HG02763 (cell line): ENCODE measurements around the gene FNDC3B.
A peak's percentile ranks its signal among the peaks of the same experiment; 100 is the strongest.
"Not testable (repeated sequence)": the region's sequence is repeated elsewhere in the genome, so short reads cannot be mapped to it uniquely, and the experiment has no call there.

Source experiments
- ATAC-seq: cut with Tn5 transposase; IDR thresholded peaks from one replicate; pipeline ENCODE4 v1.9.1; 2021; ENCODE audit warnings: mild to moderate bottlenecking, moderate library complexity; ENCODE audit not compliant: unreplicated experiment

Gene FNDC3B

GRCh38 chr3:172039436-172040077, at the start of gene FNDC3B:
FNDC3B (plus strand) TSS chr3:172039578; CDS start chr3:172112480, 72,902 bp downstream.
- ATAC-seq = peak; percentile 78

DNA sequence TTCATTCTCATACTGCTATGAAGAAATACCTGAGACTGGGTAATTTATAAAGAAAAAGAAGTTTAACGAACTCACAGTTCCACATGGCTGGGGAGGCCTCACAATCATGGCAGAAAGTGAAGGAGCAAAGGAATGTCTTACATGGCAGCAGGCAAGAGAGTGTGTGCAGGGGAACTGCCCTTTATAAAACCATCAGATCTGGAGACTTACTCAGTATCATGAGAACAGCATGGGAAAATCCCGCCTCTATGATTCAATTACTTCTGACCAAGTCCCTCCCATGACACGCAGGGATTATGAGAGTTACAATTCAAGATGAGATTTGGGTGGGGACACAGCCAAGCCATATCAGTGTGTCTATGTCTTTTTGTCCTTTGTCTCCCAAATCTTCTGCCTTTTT, 49.1 kb upstream of the FNDC3B start:
- ATAC-seq = not testable (repeated sequence)

- no peak for ATAC-seq
Observed at GRCh38 chr3:171991166-171991565, 48.2 kb upstream of the FNDC3B start.

DNA sequence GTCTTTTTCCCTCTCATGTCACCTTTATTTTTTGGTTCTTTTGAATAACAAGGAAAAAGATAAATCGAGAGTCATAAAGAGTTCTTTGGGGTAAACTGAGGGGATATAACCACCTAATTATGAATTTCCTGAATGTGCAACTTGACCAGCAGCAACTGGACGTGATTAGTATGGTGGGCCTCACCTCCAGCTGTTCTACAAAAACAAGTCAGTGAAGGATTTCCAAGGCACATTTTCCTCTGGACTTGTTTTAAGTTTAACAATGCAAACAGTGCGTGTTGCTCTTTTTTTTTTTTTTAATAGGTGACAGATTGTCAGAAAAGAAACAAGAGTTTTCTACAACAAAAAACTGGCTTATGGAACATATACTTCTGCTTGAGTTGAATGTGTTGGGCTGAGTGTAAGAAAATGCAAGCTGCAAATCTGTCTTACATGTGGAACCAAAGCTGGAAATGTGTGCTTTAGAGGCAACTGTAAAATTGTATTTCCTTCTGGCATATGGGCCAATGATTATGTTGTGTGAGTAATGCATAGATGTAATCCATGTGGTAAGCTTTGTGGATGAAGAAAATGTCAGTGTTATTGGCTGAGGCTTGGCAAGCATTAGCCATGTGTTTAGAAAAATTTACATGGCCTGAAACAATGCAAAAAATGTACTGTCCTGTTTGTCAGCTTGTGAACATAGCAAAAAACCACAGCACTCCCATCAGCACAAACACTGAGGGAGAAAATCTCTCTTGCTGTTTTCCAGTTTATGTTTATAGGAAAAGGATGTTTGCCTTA, 44.5 kb upstream of the FNDC3B start:
- ATAC-seq = no peak

- ATAC-seq = no peak
Observed at GRCh38 chr3:171995486-171995885, 43.9 kb upstream of the FNDC3B start.

GRCh38 chr3:171996178-171996817, 43.1 kb upstream of the FNDC3B start:
- no peak for ATAC-seq

GRCh38 chr3:171998731-171999130, 40.6 kb upstream of the FNDC3B start:
- not testable (repeated sequence) for ATAC-seq

DNA sequence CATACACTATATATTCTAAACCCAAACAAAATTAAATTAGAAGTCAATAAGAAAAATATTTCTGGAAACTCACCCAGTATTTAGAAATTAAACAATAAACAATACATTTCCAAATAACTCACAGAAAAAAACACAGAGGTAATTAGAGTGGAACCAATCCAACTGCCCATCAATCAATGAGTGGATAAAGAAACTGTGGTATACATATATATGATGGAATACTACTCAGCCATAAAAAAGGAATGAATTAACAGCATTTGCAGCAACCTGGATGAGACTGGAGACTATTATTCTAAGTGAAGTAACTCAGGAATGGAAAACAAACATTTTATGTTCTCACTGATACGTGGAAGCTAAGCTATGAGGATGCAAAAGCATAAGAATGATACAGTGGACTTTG, 37.8 kb upstream of the FNDC3B start:
- ATAC-seq = not testable (repeated sequence)

GRCh38 chr3:172002512-172003078, 36.8 kb upstream of the FNDC3B start:
- ATAC-seq = no peak

- ATAC-seq = no peak
Observed at GRCh38 chr3:172003146-172003545, 36.2 kb upstream of the FNDC3B start.

- ATAC-seq = no peak
Observed at GRCh38 chr3:172007065-172007370, 32.4 kb upstream of the FNDC3B start.

DNA sequence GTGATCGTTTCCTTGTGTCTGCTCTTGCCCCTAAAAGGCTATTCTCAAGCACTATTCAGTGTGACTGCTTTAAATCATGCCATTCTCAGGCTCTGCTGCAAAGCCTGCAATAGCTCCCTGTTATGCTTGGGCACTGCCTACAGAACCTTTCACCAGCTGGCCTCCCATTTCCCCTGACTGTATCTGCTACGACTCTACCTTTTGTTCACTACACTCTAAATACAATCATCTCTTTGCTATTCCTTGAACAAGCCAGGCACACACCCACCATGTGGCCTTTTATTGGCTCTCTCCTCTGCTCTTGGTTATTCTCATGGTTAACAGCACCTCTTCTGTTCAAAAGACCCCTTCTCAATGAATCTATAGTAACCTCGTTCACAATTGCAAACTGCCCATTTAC, 29.6 kb upstream of the FNDC3B start:
- ATAC-seq = no peak

GRCh38 chr3:172012775-172013174, 26.6 kb upstream of the FNDC3B start:
- ATAC-seq = no peak

DNA sequence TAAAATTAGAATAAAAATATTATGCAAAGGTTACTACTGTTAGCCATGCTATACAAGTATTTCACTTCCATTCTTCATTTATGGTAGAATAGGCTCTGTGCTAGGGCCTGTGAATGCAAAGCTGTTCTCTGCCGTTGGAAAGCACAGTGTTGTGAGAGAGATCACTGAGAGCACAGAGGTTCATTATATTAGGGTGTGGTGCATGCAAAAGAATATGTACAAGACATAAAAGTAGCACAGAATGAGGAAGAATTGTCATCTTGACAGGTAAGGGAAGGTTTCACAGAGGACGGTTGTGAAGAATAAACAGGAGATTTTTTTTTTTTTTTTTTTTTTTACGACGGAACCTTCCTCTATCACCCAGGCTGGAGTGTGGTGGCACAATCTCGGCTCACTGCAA, 25.2 kb upstream of the FNDC3B start:
- ATAC-seq = no peak

GRCh38 chr3:172018364-172018763, 21.0 kb upstream of the FNDC3B start:
- no peak for ATAC-seq

DNA sequence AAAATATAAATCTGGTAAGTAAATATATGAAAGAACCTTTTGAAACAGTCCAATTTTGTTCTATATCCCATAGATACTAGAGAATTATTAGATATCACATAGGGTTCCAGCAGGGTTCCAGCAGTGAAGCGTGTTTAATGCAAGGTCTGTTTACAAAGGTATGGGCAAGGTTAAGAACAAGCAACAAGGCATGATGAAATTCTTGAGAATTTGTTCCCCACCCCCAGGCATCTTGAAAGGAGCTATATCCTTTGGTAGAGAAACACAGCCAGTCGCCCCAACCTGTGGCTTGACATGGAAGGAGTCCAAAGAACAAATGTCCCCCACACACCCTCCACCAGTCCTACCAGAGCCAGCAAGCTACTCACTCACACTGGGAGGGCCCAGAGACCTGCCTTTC, 18.6 kb upstream of the FNDC3B start:
- no peak for ATAC-seq

DNA sequence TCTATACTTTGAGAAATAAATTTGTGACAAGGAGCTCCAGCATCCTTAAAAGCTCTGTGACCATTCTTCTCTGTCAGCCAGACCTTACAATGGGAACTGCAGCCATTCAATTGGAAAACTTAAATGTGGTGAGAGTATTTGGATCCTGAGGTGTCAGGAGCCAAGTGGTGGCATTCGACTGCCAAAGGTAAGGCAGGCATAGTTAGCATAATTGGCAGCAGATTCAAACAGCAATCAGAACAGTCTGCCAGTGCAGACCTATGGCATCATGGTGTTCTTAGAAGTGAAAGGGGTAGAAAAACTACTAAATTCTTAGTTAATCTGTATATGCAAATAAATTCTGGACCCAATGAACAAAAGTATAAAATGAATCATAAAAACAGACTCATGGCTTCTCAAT, 18.2 kb upstream of the FNDC3B start:
- ATAC-seq = no peak

GRCh38 chr3:172021859-172022258, 17.5 kb upstream of the FNDC3B start:
- ATAC-seq = no peak

GRCh38 chr3:172023915-172024314, 15.5 kb upstream of the FNDC3B start:
- no peak for ATAC-seq

DNA sequence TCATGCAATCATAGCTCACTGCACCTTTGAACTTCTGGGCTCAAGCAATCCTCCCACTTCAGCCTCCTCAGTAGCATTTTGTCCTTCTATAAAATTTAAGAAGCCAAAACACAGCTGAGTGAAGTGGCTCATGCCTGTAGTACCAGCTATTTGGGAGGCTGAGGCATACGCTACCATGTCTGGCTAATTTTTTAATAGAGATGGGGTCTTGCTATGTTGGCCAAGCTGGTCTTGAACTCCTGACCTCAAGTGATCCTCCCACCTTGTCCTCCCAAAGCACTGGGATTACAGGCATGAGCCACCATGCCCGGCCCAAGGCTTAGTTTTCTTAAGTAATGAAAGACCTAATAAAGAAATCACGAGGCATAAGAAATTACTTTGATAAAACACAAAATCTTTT, 14.7 kb upstream of the FNDC3B start:
- no peak for ATAC-seq

- no peak for ATAC-seq
Observed at GRCh38 chr3:172029425-172030098, 9.8 kb upstream of the FNDC3B start.
